Measurements from ENCODE around the gene TRAPPC3. TPM values are rescaled to one million over a fixed set of nuclear protein-coding genes. Genes with fewer than 3 reads are reported as not detected.

Gene TRAPPC3
- total RNA-seq, 2 donors from 2014 or later: 45.7 to 71.5 TPM

DNA sequence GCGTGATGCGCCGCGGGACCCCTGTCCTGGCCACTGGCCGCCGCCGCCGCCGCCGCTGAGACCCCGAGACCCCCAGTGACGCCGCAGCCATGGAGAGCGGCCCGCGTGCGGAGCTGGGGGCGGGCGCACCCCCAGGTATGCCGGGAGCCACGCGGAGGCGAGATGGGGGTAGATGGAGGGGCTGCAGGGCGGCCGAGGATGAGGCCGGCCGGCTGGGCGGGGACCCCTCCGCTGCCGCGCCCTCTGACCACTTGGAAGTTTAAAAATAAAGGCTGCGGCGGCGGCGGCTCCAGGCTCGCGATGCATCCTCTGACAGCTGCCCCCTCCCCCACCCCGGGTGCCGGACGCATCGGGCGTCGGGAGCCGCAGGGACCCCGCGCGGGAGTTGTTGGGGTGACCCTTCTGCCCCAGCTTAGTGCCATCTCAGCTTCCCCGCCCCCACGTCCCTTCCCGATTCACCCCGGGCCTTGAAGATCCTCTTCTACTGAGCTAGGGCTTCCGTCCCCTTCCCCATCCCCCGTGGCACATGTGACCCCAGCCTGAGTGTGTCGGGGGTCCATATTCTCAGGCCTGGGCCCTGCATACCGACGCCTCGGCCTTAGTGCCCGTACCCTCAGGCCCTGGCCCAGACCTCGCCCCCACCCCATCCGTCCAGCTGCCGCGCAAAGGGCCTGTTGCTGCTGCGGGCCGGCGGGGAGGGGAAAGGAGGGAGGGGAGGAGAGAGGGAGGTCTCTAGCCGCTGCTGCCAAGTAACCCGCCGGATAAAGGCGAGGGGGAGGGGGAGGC is 7.2 kb upstream of the TRAPPC3 start:
- Histone ChIP-seq H3K4me3 (peak overlapping the region; percentile 74 to 90), H3K36me3 (replicated peaks in 1 of 2; ENCODE audit: insufficient read depth in 1 of 2, low read depth in 2 of 2) (no peaks in the 10 kb centered on the region), H3K4me1 (peaks cover 55% of the 10 kb centered on the region), H3K9me3 (no peaks in the 10 kb centered on the region), H3K27me3 (no peaks in the 10 kb centered on the region), H3K27ac (peak overlapping the region; percentile 91 to 99 (median 94))
- 0% methylated on average over 3 to 40 of the region's 69 CpGs for WGBS, 2 donors
- intact Hi-C loops (cut with DNase I): no loop called here
- peak in 1 of 3 donors; percentile 29 for TF ChIP-seq POLR2A (IDR thresholded peaks at IDR 0.05)
- TF ChIP-seq, protein P1, sequence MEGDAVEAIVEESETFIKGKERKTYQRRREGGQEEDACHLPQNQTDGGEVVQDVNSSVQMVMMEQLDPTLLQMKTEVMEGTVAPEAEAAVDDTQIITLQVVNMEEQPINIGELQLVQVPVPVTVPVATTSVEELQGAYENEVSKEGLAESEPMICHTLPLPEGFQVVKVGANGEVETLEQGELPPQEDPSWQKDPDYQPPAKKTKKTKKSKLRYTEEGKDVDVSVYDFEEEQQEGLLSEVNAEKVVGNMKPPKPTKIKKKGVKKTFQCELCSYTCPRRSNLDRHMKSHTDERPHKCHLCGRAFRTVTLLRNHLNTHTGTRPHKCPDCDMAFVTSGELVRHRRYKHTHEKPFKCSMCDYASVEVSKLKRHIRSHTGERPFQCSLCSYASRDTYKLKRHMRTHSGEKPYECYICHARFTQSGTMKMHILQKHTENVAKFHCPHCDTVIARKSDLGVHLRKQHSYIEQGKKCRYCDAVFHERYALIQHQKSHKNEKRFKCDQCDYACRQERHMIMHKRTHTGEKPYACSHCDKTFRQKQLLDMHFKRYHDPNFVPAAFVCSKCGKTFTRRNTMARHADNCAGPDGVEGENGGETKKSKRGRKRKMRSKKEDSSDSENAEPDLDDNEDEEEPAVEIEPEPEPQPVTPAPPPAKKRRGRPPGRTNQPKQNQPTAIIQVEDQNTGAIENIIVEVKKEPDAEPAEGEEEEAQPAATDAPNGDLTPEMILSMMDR (IDR thresholded peaks at IDR 0.05): no peak
- DNase-seq (peak; percentile 56 to 74 (median 66)), ATAC-seq (peak; percentile 30)

DNA sequence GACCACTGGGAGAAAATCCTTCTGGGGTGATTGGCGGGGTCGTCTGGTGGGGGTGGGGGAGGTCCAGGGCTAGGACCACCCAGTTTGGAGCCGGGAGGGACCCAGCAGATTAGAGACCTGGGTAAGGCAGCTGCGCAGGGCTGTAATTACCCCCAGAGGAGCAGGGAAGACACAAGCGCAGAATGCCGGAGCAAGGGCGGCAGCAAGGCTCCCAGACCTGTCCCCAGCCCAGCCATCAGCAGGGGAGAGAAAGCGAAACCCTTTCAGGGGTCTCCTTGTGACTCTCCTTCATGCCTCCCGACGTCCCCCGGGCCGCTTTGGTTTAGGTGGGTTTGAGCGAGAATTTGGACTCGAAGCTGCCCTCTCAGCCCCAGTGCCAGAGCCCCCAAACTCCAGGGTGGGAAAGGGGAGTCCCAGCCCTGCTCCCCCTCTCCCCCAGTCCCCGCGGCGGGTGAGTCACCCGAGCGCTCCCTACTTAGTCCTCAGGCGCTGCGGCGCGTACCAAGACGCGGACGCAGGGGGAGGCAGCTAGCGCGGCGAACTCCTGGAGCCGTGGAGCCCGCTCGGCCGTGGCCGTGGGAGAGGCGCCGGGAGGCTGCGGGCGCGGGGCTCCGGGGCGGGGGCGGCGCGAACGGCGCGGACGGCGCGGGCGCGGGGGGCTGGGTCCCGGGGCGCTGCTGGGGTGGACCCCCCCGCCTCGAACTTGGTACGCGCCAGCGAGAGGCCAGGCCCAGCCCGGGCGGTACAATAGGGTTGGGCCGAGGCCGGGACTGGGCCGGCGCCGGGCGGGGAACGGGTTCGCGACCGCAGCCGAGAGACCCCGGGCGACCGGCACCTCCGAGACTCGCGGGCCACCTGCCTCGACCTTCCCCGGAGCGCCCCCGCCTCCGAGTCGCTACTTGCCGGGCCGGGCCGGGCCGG is 6.4 kb upstream of the TRAPPC3 start, which contains the start of gene MAP7D1:
MAP7D1 (plus strand) TSS at position 753 of the 921 bp plus-strand sequence. CDS start 258 bp downstream, outside the sequence.
- DNase-seq: peak; percentile 85 to 89 (median 88)
- Histone ChIP-seq H3K4me3 (peak within 1 kb of the TSS; percentile 74 to 90), H3K27ac (peak within 1 kb of the TSS; percentile 91 to 99 (median 94)), H3K36me3 (replicated peaks in 1 of 2; ENCODE audit: insufficient read depth in 1 of 2, low read depth in 2 of 2) (no peaks in the 10 kb centered on the region), H3K27me3 (no peaks in the 10 kb centered on the region), H3K9me3 (no peaks in the 10 kb centered on the region), H3K4me1 (peaks cover 55% of the 10 kb centered on the region)
- intact Hi-C loops (cut with DNase I): no loop called here
- TF ChIP-seq, protein P1 (IDR thresholded peaks at IDR 0.05): no peak
- peak; percentile 61 to 95 (median 94) for TF ChIP-seq POLR2A (IDR thresholded peaks at IDR 0.05)
- peak; percentile 88 for ATAC-seq
- 0 to 3% methylated on average over 16 to 68 of the region's 88 CpGs for WGBS, 2 donors

DNA sequence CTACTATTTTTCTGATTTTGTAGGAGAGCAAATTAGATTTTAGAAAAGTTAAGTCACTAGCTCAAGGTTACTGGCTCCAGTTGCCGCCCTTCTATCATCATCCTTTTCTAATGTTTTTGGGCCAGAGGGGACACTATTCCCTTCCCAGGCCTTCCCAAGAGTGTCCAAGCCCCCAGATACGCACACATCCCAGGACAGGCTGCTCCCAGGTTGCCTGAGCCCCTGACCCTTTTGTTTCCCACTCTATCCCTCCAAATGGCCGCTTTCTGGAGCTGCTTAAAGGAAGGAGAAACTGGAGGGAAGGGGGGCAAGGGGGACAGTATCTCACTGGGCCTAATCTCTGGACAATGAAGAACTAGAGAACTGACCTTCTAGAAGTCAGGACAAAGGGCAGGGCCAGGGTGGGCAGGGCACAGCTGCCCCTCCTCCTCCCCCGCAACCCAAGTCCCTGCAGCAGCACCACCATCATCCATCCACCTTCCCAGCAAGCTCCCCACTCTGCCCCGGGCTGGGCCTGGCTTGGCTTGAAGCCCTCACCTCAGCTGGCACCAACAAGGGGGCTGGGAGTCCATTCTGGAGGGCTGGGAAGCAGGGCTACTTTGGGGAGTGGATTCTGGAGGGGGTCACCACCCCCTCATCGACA is 5.6 kb upstream of the TRAPPC3 start:
- peaks cover 55% of the 10 kb centered on the region for H3K4me1 ChIP-seq
- WGBS, 2 donors: 45 to 86% methylated on average over 3 to 6 of the region's 6 CpGs
- peak overlapping the region; percentile 91 to 99 (median 94) for H3K27ac ChIP-seq
- intact Hi-C loops (cut with DNase I): loop anchor here (5.0 kb wide), 1 partner anchor 32 kb away; no protein-coding TSS in a partner anchor
- TF ChIP-seq POLR2A (IDR thresholded peaks at IDR 0.05): no peak
- TF ChIP-seq, protein P1 (IDR thresholded peaks at IDR 0.05): no peak
- ATAC-seq (no peak), DNase-seq (peak; percentile 28 to 45 (median 38))
- H3K4me3 ChIP-seq: peak overlapping the region; percentile 24 to 36
- H3K27me3 ChIP-seq: no peaks in the 10 kb centered on the region
- no peaks in the 10 kb centered on the region for H3K36me3 ChIP-seq (replicated peaks in 1 of 2; ENCODE audit: insufficient read depth in 1 of 2, low read depth in 2 of 2)
- H3K9me3 ChIP-seq: no peaks in the 10 kb centered on the region

DNA sequence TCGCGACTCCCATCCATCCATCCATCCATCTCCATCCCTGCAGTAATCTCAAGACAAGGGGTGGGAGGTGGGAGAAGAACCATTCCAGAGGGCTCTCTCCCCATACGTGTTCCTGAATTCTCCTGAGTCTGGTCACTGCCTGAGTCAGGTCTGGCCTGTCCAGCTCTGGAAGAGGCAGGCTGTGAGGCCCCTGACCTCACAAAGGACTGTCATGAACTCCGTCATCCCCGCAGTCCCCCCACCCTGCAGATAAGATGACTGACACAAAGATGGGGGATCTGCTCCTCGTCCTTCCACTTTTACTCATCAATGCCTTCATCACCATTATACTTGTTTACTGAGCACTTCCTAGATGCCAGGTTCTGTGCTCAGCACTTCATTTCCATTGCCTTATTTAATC is 5.0 kb upstream of the TRAPPC3 start:
- H3K27ac ChIP-seq: no peak overlapping the region

More for the DNA sequence above, 5.0 kb upstream of the TRAPPC3 start:
- intact Hi-C loops (cut with DNase I): loop anchor here (5.0 kb wide), 1 partner anchor 33 kb away; no protein-coding TSS in a partner anchor
- Histone ChIP-seq H3K36me3 (replicated peaks in 1 of 2; ENCODE audit: insufficient read depth in 1 of 2, low read depth in 2 of 2) (no peaks in the 10 kb centered on the region), H3K4me1 (peaks cover 53% of the 10 kb centered on the region), H3K27me3 (no peaks in the 10 kb centered on the region), H3K9me3 (no peaks in the 10 kb centered on the region), H3K4me3 (no peak overlapping the region)
- ATAC-seq (no peak), DNase-seq (no peak)
- WGBS, 2 donors: 83 to 84% methylated on average over 6 of the region's 6 CpGs
- TF ChIP-seq, protein P1 (IDR thresholded peaks at IDR 0.05): no peak
- no peak for TF ChIP-seq POLR2A (IDR thresholded peaks at IDR 0.05)

Measured in body of pancreas (tissue), 4 donors.